IMR-90 (cell line): ENCODE data around the gene CAMLG. TPM values are rescaled to one million over a fixed set of nuclear protein-coding genes. Genes with fewer than 3 reads are reported as not detected.

Experiments
- ATAC-seq: fragments of 200-7000 bp; cut with Tn5 transposase; 2 replicates; pipeline ENCODE4 v1.9.1; 2020; ENCODE audit warnings: low read depth, mild to moderate bottlenecking, moderate library complexity
- Bru-seq: library from RNA; stranded (reverse); fragments of 400-500 nt; gene quantifications from one replicate; lab custom pipeline; 2021; lab: Mats Ljungman, UMichigan
- BruChase-seq, 2 experiments: library from RNA; stranded (reverse); fragments of 400-500 nt; gene quantifications; one replicate each; lab custom pipeline; 2021; lab: Mats Ljungman, UMichigan
- BruUV-seq: library from RNA; stranded (reverse); fragments of 400-500 nt; replicated peaks from 2 replicates; lab custom pipeline; 2021; lab: Mats Ljungman, UMichigan
- CTCF ChIA-PET: fragments of 300-600 bp; formaldehyde crosslinking; extraction: SDS; loops from one replicate; lab custom pipeline; 2021; ENCODE audit warnings: antibody characterized with exemption; lab: Yijun Ruan, JAX
- POLR2A ChIA-PET: fragments of 300-600 bp; sonication (Branson Sonifier 250); formaldehyde crosslinking; loops from one replicate; lab custom pipeline; 2022; ENCODE audit warnings: antibody characterized with exemption; ENCODE audit not compliant: unreplicated experiment; lab: Charles Lee
- DNase-seq: peaks from one replicate; pipeline ENCODE4 v3.0.0; 2013
- H2AFZ ChIP-seq: replicated peaks from 2 replicates; pipeline ENCODE3; 2013; ENCODE audit warnings: low read length, mild to moderate bottlenecking; ENCODE audit not compliant: poor library complexity
- H2AK5ac ChIP-seq: 2 replicates; pipeline ENCODE4 v1.6.1; 2013; ENCODE audit warnings: low read depth, low read length, inconsistent platforms
- H2AK9ac ChIP-seq: replicated peaks from 2 replicates; pipeline ENCODE3; 2013; ENCODE audit warnings: mild to moderate bottlenecking, low read depth, low read length, moderate library complexity; ENCODE audit not compliant: poor library complexity
- H2BK120ac ChIP-seq: 2 replicates; pipeline ENCODE4 v1.6.1; 2013; ENCODE audit warnings: low read depth, low read length, inconsistent platforms
- H2BK15ac ChIP-seq: 3 replicates; pipeline ENCODE4 v1.6.1; 2013; ENCODE audit warnings: low read depth, low read length, inconsistent platforms
- H2BK20ac ChIP-seq: 2 replicates; pipeline ENCODE4 v1.6.1; 2013; ENCODE audit warnings: low read depth, mild to moderate bottlenecking, inconsistent platforms, low read length, moderate library complexity
- H2BK5ac ChIP-seq: 2 replicates; pipeline ENCODE4 v1.6.1; 2013; ENCODE audit warnings: mild to moderate bottlenecking, low read depth, low read length, inconsistent platforms; ENCODE audit not compliant: poor library complexity, severe bottlenecking
- H3K14ac ChIP-seq: replicated peaks from 2 replicates; pipeline ENCODE4 v1.6.1; 2013; ENCODE audit warnings: low read depth, low read length, inconsistent platforms
- H3K18ac ChIP-seq: 2 replicates; pipeline ENCODE4 v1.6.1; 2013; ENCODE audit warnings: low read depth, low read length, control low read depth
- H3K23ac ChIP-seq: 2 replicates; pipeline ENCODE4 v1.6.1; 2013; ENCODE audit warnings: low read depth, low read length, inconsistent platforms
- H3K27ac ChIP-seq: 2 replicates; pipeline ENCODE4 v1.5.1; 2013; ENCODE audit warnings: mild to moderate bottlenecking, control low read depth, low read length; ENCODE audit not compliant: insufficient read depth
- H3K27me3 ChIP-seq: 2 replicates; pipeline ENCODE4 v1.6.1; 2013; ENCODE audit warnings: low read length; ENCODE audit not compliant: control insufficient read depth, insufficient read depth
- H3K36me3 ChIP-seq: 2 replicates; pipeline ENCODE4 v1.6.1; 2013; ENCODE audit warnings: low read length, mixed read lengths; ENCODE audit not compliant: control insufficient read depth, insufficient read depth
- H3K4ac ChIP-seq: 2 replicates; pipeline ENCODE4 v1.6.1; 2013; ENCODE audit warnings: low read depth, low read length, inconsistent platforms
- H3K4me1 ChIP-seq: 2 replicates; pipeline ENCODE4 v1.6.1; 2013; ENCODE audit warnings: low read length, mixed read lengths; ENCODE audit not compliant: control insufficient read depth, insufficient read depth
- H3K4me2 ChIP-seq: 2 replicates; pipeline ENCODE4 v1.6.1; 2013; ENCODE audit warnings: low read depth, mild to moderate bottlenecking, control low read depth, low read length, moderate library complexity
- H3K4me3 ChIP-seq: 2 replicates; pipeline ENCODE4 v1.5.1; 2013; ENCODE audit warnings: low read depth, mild to moderate bottlenecking, control low read depth, low read length, moderate library complexity; ENCODE audit not compliant: insufficient read depth
- H3K56ac ChIP-seq: 2 replicates; pipeline ENCODE4 v1.6.1; 2013; ENCODE audit warnings: low read length, inconsistent platforms; ENCODE audit not compliant: insufficient read depth; ENCODE audit errors: extremely low read depth
- H3K79me1 ChIP-seq, 2 experiments: 2 replicates each; pipeline ENCODE4 v1.6.1; 2013; ENCODE audit warnings: low read length in 2 of 2, inconsistent platforms in 1 of 2, low read depth in 1 of 2
- H3K9ac ChIP-seq: 2 replicates; pipeline ENCODE4 v1.6.1; 2013; ENCODE audit warnings: low read depth, low read length, control low read depth
- H3K9me1 ChIP-seq: 2 replicates; pipeline ENCODE4 v1.6.1; 2013; ENCODE audit warnings: low read length, inconsistent platforms; ENCODE audit not compliant: insufficient read depth
- H3K9me3 ChIP-seq: 2 replicates; pipeline ENCODE4 v1.6.1; 2013; ENCODE audit warnings: low read length; ENCODE audit not compliant: control insufficient read depth, insufficient read depth
- H4K20me1 ChIP-seq: 2 replicates; pipeline ENCODE4 v1.6.1; 2013; ENCODE audit warnings: low read length, inconsistent platforms; ENCODE audit not compliant: insufficient read depth
- H4K5ac ChIP-seq: 2 replicates; pipeline ENCODE4 v1.6.1; 2013; ENCODE audit warnings: mild to moderate bottlenecking, low read depth, low read length, control low read depth
- H4K8ac ChIP-seq, 2 experiments: 2 replicates each; pipeline ENCODE4 v1.6.1; 2013; ENCODE audit warnings: low read depth in 2 of 2, low read length in 2 of 2, control low read depth in 1 of 2, inconsistent platforms in 1 of 2
- H4K91ac ChIP-seq: 2 replicates; pipeline ENCODE4 v1.6.1; 2013; ENCODE audit warnings: low read depth, low read length, inconsistent platforms; ENCODE audit not compliant: insufficient read depth
- BHLHE40 ChIP-seq: fragments of 150-350 bp; IDR thresholded peaks from 2 replicates; pipeline ENCODE4 v1.6.1; 2016; ENCODE audit warnings: mild to moderate bottlenecking, low read depth, low read length
- CHD1 ChIP-seq: IDR thresholded peaks from 2 replicates; pipeline ENCODE4 v1.6.1; 2012; ENCODE audit warnings: low read depth, low read length, improper control_type of control experiment
- CTCF ChIP-seq: conservative IDR thresholded peaks from 2 replicates; pipeline ENCODE4 v1.5.1; 2012; ENCODE audit warnings: mild to moderate bottlenecking, low read depth, low read length, improper control_type of control experiment
- ELK1 ChIP-seq: fragments of 150-350 bp; IDR thresholded peaks from 2 replicates; pipeline ENCODE4 v1.6.1; 2016; ENCODE audit warnings: low read depth, mild to moderate bottlenecking, low read length, moderate library complexity, borderline replicate concordance
- MAFK ChIP-seq: IDR thresholded peaks from 2 replicates; pipeline ENCODE4 v1.6.1; 2012; ENCODE audit warnings: low read depth, low read length, improper control_type of control experiment
- MAZ ChIP-seq: IDR thresholded peaks from 2 replicates; pipeline ENCODE4 v1.6.1; 2012; ENCODE audit warnings: low read depth, mild to moderate bottlenecking, low read length, improper control_type of control experiment, moderate library complexity, borderline replicate concordance
- NFE2L2 ChIP-seq: fragments of 150-350 bp; IDR thresholded peaks from 2 replicates; pipeline ENCODE4 v1.6.1; 2016; ENCODE audit warnings: low read depth, mild to moderate bottlenecking, low read length
- POLR2A ChIP-seq: IDR thresholded peaks from 2 replicates; pipeline ENCODE4 v1.6.1; 2012; ENCODE audit warnings: mild to moderate bottlenecking, low read depth, low read length
- RAD21 ChIP-seq: IDR thresholded peaks from 2 replicates; pipeline ENCODE4 v1.6.1; 2012; ENCODE audit warnings: low read length, improper control_type of control experiment
- RCOR1 ChIP-seq: IDR thresholded peaks from 2 replicates; pipeline ENCODE4 v1.6.1; 2012; ENCODE audit warnings: mild to moderate bottlenecking, low read length, improper control_type of control experiment; ENCODE audit not compliant: insufficient replicate concordance
- RFX5 ChIP-seq: IDR thresholded peaks from 2 replicates; pipeline ENCODE4 v1.8.0; 2012; ENCODE audit warnings: low read depth, mild to moderate bottlenecking, low read length, moderate library complexity
- SMC3 ChIP-seq: fragments of 150-350 bp; IDR thresholded peaks from 2 replicates; pipeline ENCODE4 v1.6.1; 2016; ENCODE audit warnings: low read depth, mild to moderate bottlenecking, antibody characterized with exemption, low read length, moderate library complexity
- WGBS, 2 experiments: methylation state at CpG; one replicate each; pipeline versions ENCODE4 v1.1.5 to v1.1.7; 2013; ENCODE audit warnings: missing lambda C conversion rate in 2 of 2; ENCODE audit not compliant: insufficient read length in 1 of 2; ENCODE audit errors: extremely low coverage in 2 of 2; 5-methylcytosine and 5-hydroxymethylcytosine counted together
- dilution Hi-C: fragments of 300-500 bp; cut with HindIII; formaldehyde crosslinking; loops from one replicate; pipeline ENCODE4 v1.14.3; 2018; ENCODE audit warnings: low sequenced_read_pairs; ENCODE audit not compliant: unreplicated experiment
- in situ Hi-C: fragments of 300-500 bp; cut with MboI; formaldehyde crosslinking; loops from 3 replicates; pipeline ENCODE4 v1.14.3; 2019; ENCODE audit warnings: low sequenced_read_pairs, inconsistent platforms, mixed read lengths
- intact Hi-C: fragments of 100-400 bp; cut with micrococcal nuclease; formaldehyde crosslinking; loops from 2 replicates; pipeline ENCODE4 v1.10.0; 2022
- long read RNA-seq: library from polyadenylated mRNA; unstranded; transcript quantifications from one replicate; pipeline ENCODE4 v2.0.0, GENCODE V29; 2021; ENCODE audit not compliant: unreplicated experiment
- polyA plus RNA-seq, 3 experiments: library from polyadenylated mRNA; depleted of rRNA; stranded (reverse); fragments of >200 nt; gene quantifications; 2 replicates each; pipeline ENCODE4 v1.2.3, GENCODE V29; 2012; ENCODE audit warnings: low replicate concordance in 1 of 3
- total RNA-seq: library from RNA; depleted of rRNA; stranded (reverse); fragments of >200 nt; gene quantifications from 2 replicates; pipeline ENCODE4 v1.2.3, GENCODE V29; 2012; rRNA removed

The CAMLG gene
- total RNA-seq, result 13.1 and 24.7 TPM in 2 replicates
- 10.6 and 11.9 TPM in 2 replicates for polyA plus RNA-seq (2012; rRNA removed)
- polyA plus RNA-seq (2012; cell fraction: cytosol; rRNA removed), result 10.2 and 12.7 TPM in 2 replicates
- 2.8 and 5.9 TPM in 2 replicates for polyA plus RNA-seq (2012; cell fraction: nucleus; rRNA removed; ENCODE audit: low replicate concordance)
- percentile 61 among the genes with signal in this experiment for Bru-seq, nascent RNA
- BruChase-seq, experiment 1, labeled RNA remaining after a 6-hour chase, result percentile 68 among the genes with signal in this experiment
- percentile 62 among the genes with signal in this experiment for BruChase-seq, experiment 2, labeled RNA remaining after a 2-hour chase
- long read RNA-seq, transcript CAMLG-201 (4 exons, 2,221 nt), result major isoform, 32 of 52 reads
- long read RNA-seq, partial matches to known transcripts, result 2 of 52 reads
- long read RNA-seq, other reads (novel, unspliced or antisense), result 15 of 52 reads

- no peaks in the 10 kb centered on the region for H3K27me3 ChIP-seq
- peak within 1 kb of the TSS; percentile 5 for H2AK5ac ChIP-seq
- no peak within 1 kb of the TSS; the same call in 2 of the 3 replicates for H2BK15ac ChIP-seq
- in situ Hi-C loops, result no loop called here
- no peak within 1 kb of the TSS for H2BK20ac ChIP-seq
- H3K18ac ChIP-seq, result peak within 1 kb of the TSS; percentile 34
- ChIA-PET CTCF (interaction anchor here (0.7 to 2.8 kb wide), 2 partner anchors 20 to 167 kb away, joined by 5 to 8 read pairs; partner anchors contain the start of genes DDX46 and PCBD2), POLR2A (interaction anchor here (0.6 to 0.7 kb wide), 2 partner anchors 19 to 114 kb away, joined by 3 to 7 read pairs; no protein-coding TSS in a partner anchor)
- peak within 1 kb of the TSS; percentile 96 for H3K4me3 ChIP-seq
- H4K20me1 ChIP-seq, result peaks cover 6% of the 10 kb centered on the region; the same call in 1 of the 2 replicates
- peak within 1 kb of the TSS; percentile 75 for H3K27ac ChIP-seq
- DNase-seq (peak; percentile 97), ATAC-seq (peak; percentile 97)
- peak within 1 kb of the TSS; percentile 74 for H2BK5ac ChIP-seq
- H3K36me3 ChIP-seq, result 0 out of 2 replicates have a peak, but pooled peaks cover 2% of the 10 kb centered on the region
- H4K91ac ChIP-seq, result peak within 1 kb of the TSS; percentile 50
- WGBS, 2 experiments, result 0% methylated on average over 28 of the region's 66 CpGs; no CpG with 5 or more reads in 1 of the 2 experiments
- no peaks in the 10 kb centered on the region; the same call in 1 of the 2 replicates for H3K9me1 ChIP-seq
- no peaks in the 10 kb centered on the region for H3K9me3 ChIP-seq
- H2BK120ac ChIP-seq, result peak within 1 kb of the TSS; percentile 62
- H3K79me1 ChIP-seq, result peaks cover 10 to 29% of the 10 kb centered on the region in 2 experiments
- BruUV-seq, result TSS peak; percentile 50
- peak within 1 kb of the TSS; percentile 73 for H3K56ac ChIP-seq
- peak within 1 kb of the TSS; percentile 94 for H3K4me2 ChIP-seq
- peak within 1 kb of the TSS; percentile 79 for H3K9ac ChIP-seq
- H4K8ac ChIP-seq, result peak within 1 kb of the TSS; percentile 70 to 99
- dilution Hi-C loops, result no loop called here
- H3K4ac ChIP-seq, result peak within 1 kb of the TSS; percentile 66
- peak within 1 kb of the TSS; percentile 73 for H2AK9ac ChIP-seq
- H3K4me1 ChIP-seq, result peaks cover 3% of the 10 kb centered on the region; the same call in 1 of the 2 replicates
- peak within 1 kb of the TSS; percentile 63 for H4K5ac ChIP-seq
- peak within 1 kb of the TSS; percentile 82 for H3K23ac ChIP-seq
- peak within 1 kb of the TSS; percentile 88 for H3K14ac ChIP-seq
- H2AFZ ChIP-seq, result peak within 1 kb of the TSS; percentile 96
- intact Hi-C loops, result loop anchor here (1.0 to 5.0 kb wide), 3 partner anchors 113 to 529 kb away; partner anchors contain the start of gene PCBD2
- TF ChIP-seq NFE2L2, result no peak; the same call in 1 of the 2 replicates
- peak; percentile 42 for TF ChIP-seq RAD21
- no peak for TF ChIP-seq CHD1
- peak; percentile 64 for TF ChIP-seq CTCF
- TF ChIP-seq BHLHE40, result peak; percentile 68
- no peak for TF ChIP-seq RFX5
- TF ChIP-seq MAZ, result peak; percentile 95
- peak; percentile 90 for TF ChIP-seq POLR2A
- peak; percentile 44; the same call in 1 of the 2 replicates for TF ChIP-seq SMC3
- no peak for TF ChIP-seq ELK1
- TF ChIP-seq MAFK, result no peak
- no peak for TF ChIP-seq RCOR1
Measured at GRCh38 chr5:134738133-134738962, at the start of gene CAMLG. Gene CAMLG, plus strand, starts transcription at chr5:134738548. Its CDS starts 73 bp downstream, at chr5:134738621.
